Right ventricle myocardium superior (tissue), 1 donor: Measurements from ENCODE around the gene MAML1. TPM values are rescaled to one million over a fixed set of nuclear protein-coding genes. Genes with fewer than 3 reads are reported as not detected.
"Not testable (repeated sequence)": the region's sequence is repeated elsewhere in the genome, so short reads cannot be mapped to it uniquely, and the experiment has no call there.

Experiments used
- ATAC-seq: fragments of 200-7000 bp; cut with Tn5 transposase; one replicate; pipeline ENCODE4 v1.9.1; 2020; ENCODE audit warnings: mild to moderate bottlenecking; ENCODE audit not compliant: poor library complexity
- DNase-seq: peaks from one replicate; pipeline ENCODE4 v3.0.0-alpha.2; 2020
- intact Hi-C: fragments of 100-400 bp; cut with DNase I; formaldehyde crosslinking; loops from one replicate; pipeline ENCODE4 v1.11.2; 2022
- total RNA-seq: library from RNA; stranded (reverse); fragmentation: NEBNext Ultra II Directional; extraction: Animal tissue kit (Norgen Biotek cat#: 25700); gene quantifications from one replicate; pipeline ENCODE4 v1.2.1, GENCODE V29; 2021
- donor health status: DM: no; HTN: yes; CAD: no; lungs with severe emphysema.

The MAML1 gene
- total RNA-seq, 1 donor from 2014 or later, result 10.4 TPM

- DNase-seq (no peak), ATAC-seq (no peak)
- intact Hi-C loops, result loop anchor here (5.0 kb wide), 1 partner anchor 34 kb away; the partner anchor contains the start of gene CANX
Observed at GRCh38 chr5:179730852-179731251, 1.8 kb upstream of the MAML1 start.

- ATAC-seq (peak; percentile 0), DNase-seq (peak; percentile 46)
- intact Hi-C loops, result loop anchor here (5.0 kb wide), 1 partner anchor 35 kb away; the partner anchor contains the start of gene CANX
Observed at GRCh38 chr5:179731791-179732411, 721 bp upstream of the MAML1 start.

- peak; percentile 58 for DNase-seq
- intact Hi-C loops, result loop anchor here (5.0 kb wide), 1 partner anchor 36 kb away; the partner anchor contains the start of gene CANX
- ATAC-seq, result peak; percentile 64
Observed at GRCh38 chr5:179732918-179733771, 523 bp downstream of the MAML1 start.

- intact Hi-C loops, result loop anchor here (5.0 kb wide), 1 partner anchor 36 kb away; the partner anchor contains the start of gene CANX
- DNase-seq (no peak), ATAC-seq (no peak)
Observed at GRCh38 chr5:179733772-179734126, 1.1 kb downstream of the MAML1 start.

- ATAC-seq (no peak), DNase-seq (no peak)
- intact Hi-C loops, result loop anchor here (5.0 kb wide), 1 partner anchor 37 kb away; the partner anchor contains the start of gene CANX
Observed at GRCh38 chr5:179734536-179735164, 2.0 kb downstream of the MAML1 start.

- ATAC-seq (no peak), DNase-seq (no peak)
- intact Hi-C loops, result no loop called here
Observed at GRCh38 chr5:179738742-179739141, 6.1 kb downstream of the MAML1 start.

GRCh38 chr5:179744106-179744505 is 11.5 kb downstream of the MAML1 start:
- ATAC-seq, intact Hi-C loops: not testable (repeated sequence)

GRCh38 chr5:179746872-179747271 is 14.2 kb downstream of the MAML1 start:
- ATAC-seq, result peak; percentile 56

More at GRCh38 chr5:179744106-179744505, 11.5 kb downstream of the MAML1 start:
- not testable (repeated sequence) for DNase-seq

GRCh38 chr5:179747811-179748210 is 15.2 kb downstream of the MAML1 start:
- no peak for DNase-seq
- intact Hi-C loops, result no loop called here
- no peak for ATAC-seq

More at GRCh38 chr5:179746872-179747271, 14.2 kb downstream of the MAML1 start:
- DNase-seq, result no peak
- intact Hi-C loops, result no loop called here

GRCh38 chr5:179749857-179750508 is 17.4 kb downstream of the MAML1 start:
- ATAC-seq, result no peak
- intact Hi-C loops, result no loop called here
- DNase-seq, result no peak

GRCh38 chr5:179753971-179754370 is 21.3 kb downstream of the MAML1 start:
- no peak for ATAC-seq
- DNase-seq, result no peak
- intact Hi-C loops, result no loop called here

GRCh38 chr5:179755022-179755421 is 22.4 kb downstream of the MAML1 start:
- ATAC-seq (peak; percentile 30), DNase-seq (no peak)
- intact Hi-C loops, result no loop called here

GRCh38 chr5:179758955-179759354 is 26.3 kb downstream of the MAML1 start:
- no peak for DNase-seq
- no peak for ATAC-seq
- intact Hi-C loops, result no loop called here

- intact Hi-C loops, result no loop called here
- ATAC-seq (no peak), DNase-seq (no peak)
Observed at GRCh38 chr5:179759581-179760551, 27.2 kb downstream of the MAML1 start.

- DNase-seq, result no peak
- intact Hi-C loops, result no loop called here
- ATAC-seq, result peak; percentile 11
Observed at GRCh38 chr5:179762079-179762780, 29.6 kb downstream of the MAML1 start.

GRCh38 chr5:179762781-179763176 is 30.2 kb downstream of the MAML1 start:
- DNase-seq, result no peak
- ATAC-seq, result no peak
- intact Hi-C loops, result no loop called here
